Kidney (tissue), 14 donors: Measurements from ENCODE around the gene DTX4. TPM values are rescaled to one million over a fixed set of nuclear protein-coding genes. Genes with fewer than 3 reads are reported as not detected.
A peak's percentile ranks its signal among the peaks of the same experiment; 100 is the strongest.

ENCODE experiments used
- DNase-seq, 5 donors: peaks; one replicate each; pipeline ENCODE4 v3.0.0-alpha.2; 2013 to 2020
- FAIRE-seq: peaks from 2 replicates; lab custom pipeline; 2012; peaks lifted over from hg19 to GRCh38; lab: Jason Lieb, UNC
- H3K27ac ChIP-seq, 2 donors: one replicate each; pipeline ENCODE4 v1.7.0; 2013; ENCODE audit warnings: low read depth in 2 of 2, low read length in 2 of 2, inconsistent platforms in 1 of 2
- H3K27me3 ChIP-seq: one replicate; pipeline ENCODE4 v1.7.1; 2013; ENCODE audit warnings: low read length, inconsistent platforms; ENCODE audit not compliant: control insufficient read depth, insufficient read depth
- H3K36me3 ChIP-seq, 3 donors: one replicate each; pipeline versions ENCODE4 v1.7.0 to v1.7.1; 2013; ENCODE audit warnings: low read length in 3 of 3, control low read depth in 1 of 3, inconsistent platforms in 1 of 3; ENCODE audit not compliant: insufficient read depth in 3 of 3, control insufficient read depth in 2 of 3
- H3K4me1 ChIP-seq, 3 donors: one replicate each; pipeline versions ENCODE4 v1.7.0 to v1.7.1; 2013; ENCODE audit warnings: low read length in 3 of 3, inconsistent platforms in 1 of 3, low read depth in 1 of 3; ENCODE audit not compliant: control insufficient read depth in 2 of 3, insufficient read depth in 2 of 3
- H3K4me3 ChIP-seq, 3 donors: one replicate each; pipeline versions ENCODE4 v1.7.0 to v1.8.1; 2013; ENCODE audit warnings: low read length in 3 of 3, control low read depth in 1 of 3, inconsistent platforms in 1 of 3
- H3K9ac ChIP-seq, 3 donors: one replicate each; pipeline versions ENCODE4 v1.7.0 to v1.7.1; 2013; ENCODE audit warnings: low read length in 3 of 3, control low read depth in 1 of 3, inconsistent platforms in 1 of 3
- H3K9me3 ChIP-seq, 3 donors: one replicate each; pipeline versions ENCODE4 v1.7.0 to v1.7.1; 2013; ENCODE audit warnings: low read length in 3 of 3, control low read depth in 1 of 3, inconsistent platforms in 1 of 3; ENCODE audit not compliant: control insufficient read depth in 2 of 3, insufficient read depth in 1 of 3
- intact Hi-C: fragments of 100-400 bp; cut with DNase I; formaldehyde crosslinking; loops from one replicate; pipeline ENCODE4 v1.11.1; 2022
- polyA plus RNA-seq: library from polyadenylated mRNA; stranded (reverse); fragments of 350-450 nt; fragmentation: Illumina TruSeq; extraction: RNeasy Lipid Tissue Mini Kit (QIAGEN cat#74804); gene quantifications from one replicate; pipeline ENCODE4 v1.2.3, GENCODE V29; 2014; ENCODE audit warnings: low read depth, low replicate concordance; ENCODE audit not compliant: insufficient read depth
- total RNA-seq: library from RNA; stranded (reverse); fragmentation: NEBNext Ultra II Directional; extraction: Animal tissue kit (Norgen Biotek cat#: 25700); gene quantifications from one replicate; pipeline ENCODE4 v1.2.1, GENCODE V29; 2021
- TF ChIP-seq, protein P1 (sequence below): IDR thresholded peaks from 3 replicates; pipeline ENCODE4 v1.5.1; 2012; ENCODE audit warnings: mild to moderate bottlenecking, moderate library complexity, borderline replicate concordance; ENCODE audit not compliant: insufficient read depth; ENCODE audit errors: extremely low read depth
- donor health status: control.
- donor health status: control.
- donor health status: control.
- donor health status: control.
- donor health status: control.
- donor health status: DM: yes; HTN: yes; CAD: no.
- donor health status: Normal renal cell carcinoma (clear cell type).

The DTX4 gene
- total and polyA plus RNA-seq, 2 donors from 2014 or later, result 7.2 to 21.8 TPM

GRCh38 chr11:59144579-59145345 lies 27.2 kb upstream of the DTX4 start:
- Histone ChIP-seq H3K9me3 (no peaks in the 10 kb centered on the region), H3K9ac (peak overlapping the region; percentile 43 to 63 (median 63)), H3K27ac (peak overlapping the region; percentile 40 to 99), H3K27me3 (no peaks in the 10 kb centered on the region), H3K4me3 (peak overlapping the region; percentile 64 to 94 (median 67)), H3K36me3 (peaks cover 0 to 6% (median 0%) of the 10 kb centered on the region in 3 donors), H3K4me1 (peaks cover 3 to 17% (median 14%) of the 10 kb centered on the region in 3 donors)
- intact Hi-C loops, result no loop called here
- no peak for FAIRE-seq
- DNase-seq, result peak; percentile 88 to 96 (median 91)
- TF ChIP-seq, protein P1, sequence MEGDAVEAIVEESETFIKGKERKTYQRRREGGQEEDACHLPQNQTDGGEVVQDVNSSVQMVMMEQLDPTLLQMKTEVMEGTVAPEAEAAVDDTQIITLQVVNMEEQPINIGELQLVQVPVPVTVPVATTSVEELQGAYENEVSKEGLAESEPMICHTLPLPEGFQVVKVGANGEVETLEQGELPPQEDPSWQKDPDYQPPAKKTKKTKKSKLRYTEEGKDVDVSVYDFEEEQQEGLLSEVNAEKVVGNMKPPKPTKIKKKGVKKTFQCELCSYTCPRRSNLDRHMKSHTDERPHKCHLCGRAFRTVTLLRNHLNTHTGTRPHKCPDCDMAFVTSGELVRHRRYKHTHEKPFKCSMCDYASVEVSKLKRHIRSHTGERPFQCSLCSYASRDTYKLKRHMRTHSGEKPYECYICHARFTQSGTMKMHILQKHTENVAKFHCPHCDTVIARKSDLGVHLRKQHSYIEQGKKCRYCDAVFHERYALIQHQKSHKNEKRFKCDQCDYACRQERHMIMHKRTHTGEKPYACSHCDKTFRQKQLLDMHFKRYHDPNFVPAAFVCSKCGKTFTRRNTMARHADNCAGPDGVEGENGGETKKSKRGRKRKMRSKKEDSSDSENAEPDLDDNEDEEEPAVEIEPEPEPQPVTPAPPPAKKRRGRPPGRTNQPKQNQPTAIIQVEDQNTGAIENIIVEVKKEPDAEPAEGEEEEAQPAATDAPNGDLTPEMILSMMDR, result no peak

- Histone ChIP-seq H3K4me1 (peaks cover 3 to 17% (median 14%) of the 10 kb centered on the region in 3 donors), H3K4me3 (peak overlapping the region in 1 of 3 donors; percentile 44), H3K36me3 (peaks cover 0 to 6% (median 0%) of the 10 kb centered on the region in 3 donors), H3K27ac (no peak overlapping the region), H3K9ac (no peak overlapping the region), H3K27me3 (no peaks in the 10 kb centered on the region), H3K9me3 (no peaks in the 10 kb centered on the region)
- TF ChIP-seq, protein P1, result no peak
- DNase-seq, result no peak
- intact Hi-C loops, result no loop called here
- no peak for FAIRE-seq
Measured at GRCh38 chr11:59145534-59145933, 26.4 kb upstream of the DTX4 start.

DNA sequence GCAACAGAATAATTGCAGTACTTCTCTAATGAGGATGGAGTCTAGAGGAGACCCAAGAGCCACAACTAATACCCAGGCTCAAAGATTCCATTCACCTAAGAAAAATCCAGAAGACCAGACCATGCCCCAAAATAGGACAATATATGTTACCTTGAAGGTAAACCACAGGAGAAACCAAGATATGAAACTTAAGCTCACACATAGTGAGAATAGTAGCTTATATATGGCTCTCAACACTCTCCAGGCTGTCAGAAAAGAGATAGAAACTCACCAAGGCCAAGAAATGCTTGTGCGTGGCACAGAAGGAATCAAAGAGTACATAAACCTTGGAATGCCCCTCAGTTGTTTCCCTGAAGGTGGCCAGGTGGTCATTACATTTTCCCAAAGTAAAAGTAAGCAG lies 20.2 kb upstream of the DTX4 start:
- intact Hi-C loops, result no loop called here
- Histone ChIP-seq H3K36me3 (peaks cover 0 to 6% (median 3%) of the 10 kb centered on the region in 3 donors), H3K27me3 (no peaks in the 10 kb centered on the region), H3K9ac (no peak overlapping the region), H3K27ac (no peak overlapping the region), H3K9me3 (no peaks in the 10 kb centered on the region), H3K4me1 (no peaks in the 10 kb centered on the region), H3K4me3 (no peak overlapping the region)
- no peak for DNase-seq
- TF ChIP-seq, protein P1, result no peak
- no peak for FAIRE-seq
